ENCODE measurements around the gene SMAP1.

DNA sequence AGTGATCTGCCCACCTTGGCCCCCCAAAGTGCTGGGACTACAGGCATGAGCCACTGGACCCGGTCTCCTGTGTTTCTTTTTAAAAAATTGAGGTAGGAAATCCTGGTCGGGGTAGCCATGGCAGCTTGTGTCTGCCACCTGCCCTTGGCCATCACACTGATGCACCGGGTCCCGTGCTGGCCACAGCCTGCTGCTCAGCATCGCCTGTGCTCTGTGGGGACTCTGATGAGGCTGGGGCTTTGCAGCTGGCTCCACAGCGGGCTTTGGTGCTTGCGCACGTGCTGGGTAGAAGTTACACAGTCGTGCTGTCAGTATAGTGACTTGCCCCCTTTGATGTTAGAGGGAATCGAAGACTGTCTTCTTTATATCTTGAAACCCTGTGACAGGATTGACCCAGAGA lies 66.7 kb downstream of the SMAP1 start:
- TF ChIP-seq, protein P1, sequence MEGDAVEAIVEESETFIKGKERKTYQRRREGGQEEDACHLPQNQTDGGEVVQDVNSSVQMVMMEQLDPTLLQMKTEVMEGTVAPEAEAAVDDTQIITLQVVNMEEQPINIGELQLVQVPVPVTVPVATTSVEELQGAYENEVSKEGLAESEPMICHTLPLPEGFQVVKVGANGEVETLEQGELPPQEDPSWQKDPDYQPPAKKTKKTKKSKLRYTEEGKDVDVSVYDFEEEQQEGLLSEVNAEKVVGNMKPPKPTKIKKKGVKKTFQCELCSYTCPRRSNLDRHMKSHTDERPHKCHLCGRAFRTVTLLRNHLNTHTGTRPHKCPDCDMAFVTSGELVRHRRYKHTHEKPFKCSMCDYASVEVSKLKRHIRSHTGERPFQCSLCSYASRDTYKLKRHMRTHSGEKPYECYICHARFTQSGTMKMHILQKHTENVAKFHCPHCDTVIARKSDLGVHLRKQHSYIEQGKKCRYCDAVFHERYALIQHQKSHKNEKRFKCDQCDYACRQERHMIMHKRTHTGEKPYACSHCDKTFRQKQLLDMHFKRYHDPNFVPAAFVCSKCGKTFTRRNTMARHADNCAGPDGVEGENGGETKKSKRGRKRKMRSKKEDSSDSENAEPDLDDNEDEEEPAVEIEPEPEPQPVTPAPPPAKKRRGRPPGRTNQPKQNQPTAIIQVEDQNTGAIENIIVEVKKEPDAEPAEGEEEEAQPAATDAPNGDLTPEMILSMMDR (IDR thresholded peaks at IDR 0.05) = no peak
- no peak for TF ChIP-seq POLR2A (IDR thresholded peaks at IDR 0.05)

Measured in thyroid gland (tissue), 4 donors.